CD4-positive, alpha-beta T cell treated with Interleukin-6 for 4 hours (primary cell): Measurements from ENCODE around the gene PFKFB3.
"Not testable (repeated sequence)": the region's sequence is repeated elsewhere in the genome, so short reads cannot be mapped to it uniquely, and the experiment has no call there.

ENCODE experiments used
- DNase-seq: peaks from one replicate; pipeline ENCODE4 v3.0.0-alpha.2; 2020; ENCODE audit warnings: mixed read lengths

PFKFB3 gene

GRCh38 chr10:6202684-6203330 lies at the start of gene PFKFB3:
PFKFB3 (plus strand) TSS chr10:6202932; CDS start chr10:6203261, 329 bp downstream.
- peak; percentile 95 for DNase-seq

GRCh38 chr10:6153845-6154244 lies 48.9 kb upstream of the PFKFB3 start:
- DNase-seq = no peak

GRCh38 chr10:6154566-6154965 lies 48.2 kb upstream of the PFKFB3 start:
- DNase-seq = no peak

- DNase-seq = no peak
Measured at GRCh38 chr10:6158276-6158675, 44.5 kb upstream of the PFKFB3 start.

GRCh38 chr10:6161921-6162320 lies 40.8 kb upstream of the PFKFB3 start:
- DNase-seq = no peak

- no peak for DNase-seq
Measured at GRCh38 chr10:6162589-6163356, 40.0 kb upstream of the PFKFB3 start.

- peak; percentile 93 for DNase-seq
Measured at GRCh38 chr10:6163364-6164270, 39.1 kb upstream of the PFKFB3 start.

GRCh38 chr10:6164271-6165095 lies 38.2 kb upstream of the PFKFB3 start:
- DNase-seq = no peak

GRCh38 chr10:6165221-6165725 lies 37.5 kb upstream of the PFKFB3 start:
- DNase-seq = no peak

GRCh38 chr10:6165933-6166332 lies 36.8 kb upstream of the PFKFB3 start:
- DNase-seq = not testable (repeated sequence)

GRCh38 chr10:6167456-6167855 lies 35.3 kb upstream of the PFKFB3 start:
- no peak for DNase-seq

GRCh38 chr10:6168084-6168483 lies 34.6 kb upstream of the PFKFB3 start:
- no peak for DNase-seq

- no peak for DNase-seq
Measured at GRCh38 chr10:6170638-6171037, 32.1 kb upstream of the PFKFB3 start.

- DNase-seq = peak; percentile 51
Measured at GRCh38 chr10:6171881-6172695, 30.6 kb upstream of the PFKFB3 start.

GRCh38 chr10:6173203-6173602 lies 29.5 kb upstream of the PFKFB3 start:
- DNase-seq = peak; percentile 79

GRCh38 chr10:6174201-6174874 lies 28.4 kb upstream of the PFKFB3 start:
- no peak for DNase-seq

- DNase-seq = no peak
Measured at GRCh38 chr10:6175329-6176055, 27.2 kb upstream of the PFKFB3 start.

GRCh38 chr10:6176691-6177231 lies 26.0 kb upstream of the PFKFB3 start:
- peak; percentile 20 for DNase-seq

GRCh38 chr10:6177880-6178281 lies 24.9 kb upstream of the PFKFB3 start:
- no peak for DNase-seq

- no peak for DNase-seq
Measured at GRCh38 chr10:6178581-6178980, 24.2 kb upstream of the PFKFB3 start.
